WTC11 (cell line): ENCODE results near the gene NAALADL1.

ENCODE experiments used
- GTF2I ChIP-seq: fragments of 250-450 bp; sonication (Bioruptor Pico); conservative IDR thresholded peaks from 2 replicates; pipeline ENCODE4 v1.4.0; 2021; ENCODE audit warnings: mild to moderate bottlenecking
- ZNF423 ChIP-seq: fragments of 250-450 bp; sonication (Bioruptor Pico); IDR thresholded peaks from 2 replicates; pipeline ENCODE4 v2.1.2; 2022; ENCODE audit warnings: mild to moderate bottlenecking, moderate library complexity
- TF ChIP-seq, protein P1 (sequence below): sonication (generic); formaldehyde crosslinking; IDR thresholded peaks from 2 replicates; pipeline ENCODE4 v1.8.0; 2023; ENCODE audit warnings: mild to moderate bottlenecking, missing genetic modification reagents

DNA sequence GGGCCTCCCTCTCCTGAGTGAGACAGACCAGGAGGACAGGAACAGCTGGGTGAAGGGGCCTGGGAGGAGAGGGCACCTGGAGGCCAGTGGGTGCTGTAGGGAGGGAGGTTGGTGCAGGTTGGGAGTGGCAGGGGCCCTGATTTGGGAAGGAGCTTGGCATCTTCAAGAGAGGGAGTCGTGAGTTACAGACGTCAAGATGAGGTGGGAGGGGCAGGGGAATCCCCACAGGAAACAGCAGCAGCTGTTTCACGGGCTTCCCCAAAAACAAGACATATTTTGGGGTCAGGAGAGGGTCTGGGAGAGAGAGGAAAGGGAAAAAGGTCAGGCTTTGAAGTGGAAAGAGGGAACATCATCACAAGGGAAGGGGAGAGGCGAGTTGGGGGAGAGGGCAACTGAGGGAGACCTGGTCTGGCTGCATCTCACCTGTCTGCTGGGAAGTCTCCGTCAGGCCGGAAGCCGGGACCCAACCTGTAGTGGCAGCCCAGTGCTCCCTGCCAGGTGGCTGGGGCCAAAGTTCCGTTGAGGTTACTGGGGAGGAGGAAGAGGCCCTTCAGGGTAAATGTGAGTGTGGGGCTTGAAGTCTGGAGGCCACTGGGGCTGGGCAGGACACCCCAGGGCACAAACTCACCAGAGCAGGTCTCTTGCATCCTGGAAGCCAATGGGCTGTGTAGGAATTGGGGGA, 4.4 kb downstream of the NAALADL1 start:
- TF ChIP-seq ZNF423 (no peak), GTF2I (CRISPR knock-in tag) (no peak)
- TF ChIP-seq, protein P1, sequence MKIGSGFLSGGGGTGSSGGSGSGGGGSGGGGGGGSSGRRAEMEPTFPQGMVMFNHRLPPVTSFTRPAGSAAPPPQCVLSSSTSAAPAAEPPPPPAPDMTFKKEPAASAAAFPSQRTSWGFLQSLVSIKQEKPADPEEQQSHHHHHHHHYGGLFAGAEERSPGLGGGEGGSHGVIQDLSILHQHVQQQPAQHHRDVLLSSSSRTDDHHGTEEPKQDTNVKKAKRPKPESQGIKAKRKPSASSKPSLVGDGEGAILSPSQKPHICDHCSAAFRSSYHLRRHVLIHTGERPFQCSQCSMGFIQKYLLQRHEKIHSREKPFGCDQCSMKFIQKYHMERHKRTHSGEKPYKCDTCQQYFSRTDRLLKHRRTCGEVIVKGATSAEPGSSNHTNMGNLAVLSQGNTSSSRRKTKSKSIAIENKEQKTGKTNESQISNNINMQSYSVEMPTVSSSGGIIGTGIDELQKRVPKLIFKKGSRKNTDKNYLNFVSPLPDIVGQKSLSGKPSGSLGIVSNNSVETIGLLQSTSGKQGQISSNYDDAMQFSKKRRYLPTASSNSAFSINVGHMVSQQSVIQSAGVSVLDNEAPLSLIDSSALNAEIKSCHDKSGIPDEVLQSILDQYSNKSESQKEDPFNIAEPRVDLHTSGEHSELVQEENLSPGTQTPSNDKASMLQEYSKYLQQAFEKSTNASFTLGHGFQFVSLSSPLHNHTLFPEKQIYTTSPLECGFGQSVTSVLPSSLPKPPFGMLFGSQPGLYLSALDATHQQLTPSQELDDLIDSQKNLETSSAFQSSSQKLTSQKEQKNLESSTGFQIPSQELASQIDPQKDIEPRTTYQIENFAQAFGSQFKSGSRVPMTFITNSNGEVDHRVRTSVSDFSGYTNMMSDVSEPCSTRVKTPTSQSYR (CRISPR knock-in tag): no peak
